RWPE1 (cell line): Measurements from ENCODE around the gene TAAR6.
"Not testable (repeated sequence)": the region's sequence is repeated elsewhere in the genome, so short reads cannot be mapped to it uniquely, and the experiment has no call there.

Source experiments
- CTCF ChIA-PET: fragments of 350-600 bp; sonication (Branson Sonifier 250); formaldehyde crosslinking; extraction: SDS; loops from one replicate; lab custom pipeline; 2021; lab: Yijun Ruan, JAX
- POLR2A ChIA-PET: fragments of 400-600 bp; formaldehyde crosslinking; extraction: SDS; loops from one replicate; lab custom pipeline; 2020; ENCODE audit warnings: antibody characterized with exemption; ENCODE audit not compliant: low non-redundant PET; lab: Yijun Ruan, JAX
- DNase-seq: peaks from one replicate; pipeline ENCODE4 v3.0.0; 2012; ENCODE audit warnings: low spot score
- H3K27ac ChIP-seq: fragments of 450-650 bp; 2 replicates; pipeline ENCODE4 v1.5.1; 2017
- CTCF ChIP-seq: fragments of 450-650 bp; conservative IDR thresholded peaks from 2 replicates; pipeline ENCODE4 v1.5.1; 2017; ENCODE audit warnings: low read depth, mild to moderate bottlenecking

TAAR6 gene

GRCh38 chr6:132598473-132598872, 28.4 kb downstream of the TAAR6 start:
- ChIA-PET CTCF (interaction anchor here (0.5 to 1.0 kb wide), 5 partner anchors 8 to 311 kb away, joined by 3 to 5 read pairs (median 4); no protein-coding TSS in a partner anchor), POLR2A (no interaction called here)
- no peak overlapping the region for H3K27ac ChIP-seq
- TF ChIP-seq CTCF = peak; percentile 32; the same call in 1 of the 2 replicates
- peak; percentile 19 for DNase-seq

GRCh38 chr6:132600900-132601299, 30.8 kb downstream of the TAAR6 start:
- POLR2A ChIA-PET, CTCF ChIA-PET, H3K27ac ChIP-seq, DNase-seq: not testable (repeated sequence)

- TF ChIP-seq CTCF = no peak
These were observed 34.6 kb downstream of the TAAR6 start for GRCh38 chr6:132604635-132605152.

GRCh38 chr6:132607544-132608233, 37.6 kb downstream of the TAAR6 start:
- DNase-seq = no peak
- POLR2A ChIA-PET = no interaction called here
- CTCF ChIA-PET = no interaction called here
- H3K27ac ChIP-seq = no peak overlapping the region
- TF ChIP-seq CTCF = no peak

More at GRCh38 chr6:132604635-132605152, 34.6 kb downstream of the TAAR6 start:
- no peak overlapping the region for H3K27ac ChIP-seq
- ChIA-PET POLR2A (no interaction called here), CTCF (interaction anchor here (0.7 kb wide), 1 partner anchor 333 kb away, joined by 4 read pairs; no protein-coding TSS in a partner anchor)
- peak; percentile 3 for DNase-seq

GRCh38 chr6:132611616-132612015, 41.5 kb downstream of the TAAR6 start:
- DNase-seq = no peak
- no peak for TF ChIP-seq CTCF
- CTCF ChIA-PET = no interaction called here
- H3K27ac ChIP-seq = no peak overlapping the region
- POLR2A ChIA-PET = no interaction called here

GRCh38 chr6:132612449-132613108, 42.5 kb downstream of the TAAR6 start:
- no peak for DNase-seq
- no peak overlapping the region for H3K27ac ChIP-seq
- CTCF ChIA-PET = no interaction called here
- POLR2A ChIA-PET = no interaction called here
- TF ChIP-seq CTCF = no peak
